ENCODE data around the gene SLC6A1.

DNA sequence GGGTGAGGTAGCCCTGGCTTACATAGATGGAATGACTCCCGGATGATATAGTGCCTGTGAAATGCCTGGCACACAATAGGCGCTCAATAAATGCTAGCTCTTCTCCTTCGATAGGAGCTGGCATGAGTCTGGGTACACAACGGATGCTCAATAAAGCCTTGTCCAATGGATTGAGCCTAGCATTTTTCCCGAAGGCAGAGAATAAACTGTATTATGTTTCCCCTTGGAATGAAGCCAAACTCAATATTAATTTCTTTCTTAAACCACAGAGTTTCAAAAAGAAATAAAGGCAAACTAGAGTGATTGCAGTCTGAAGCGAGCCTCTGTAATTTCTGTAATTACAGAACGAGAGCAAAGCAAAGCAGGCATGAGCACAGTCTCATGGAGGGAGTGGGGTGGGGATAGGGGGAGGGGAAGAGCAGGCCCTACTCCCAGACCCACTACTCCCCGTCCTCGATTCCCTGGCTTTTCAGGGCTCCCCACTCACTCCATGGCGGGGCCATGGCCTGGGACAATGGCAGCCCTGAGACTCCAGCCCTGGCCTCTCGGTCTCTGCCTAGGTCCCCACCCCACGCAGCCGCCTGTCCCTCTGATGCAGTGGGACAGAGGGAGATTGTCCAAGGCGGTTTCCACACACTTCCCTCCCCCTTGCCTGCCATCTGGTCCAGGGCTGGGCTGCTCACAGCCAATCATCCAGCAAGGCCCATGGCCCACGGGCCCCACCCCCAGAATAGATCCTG lies 18.0 kb downstream of the SLC6A1 start:
- no peak for TF ChIP-seq EP300 (IDR thresholded peaks at IDR 0.05; ENCODE audit: borderline replicate concordance in 1 of 2, low read depth in 1 of 2, low read length in 1 of 2)
- no peak for TF ChIP-seq TAF1 (IDR thresholded peaks at IDR 0.05; ENCODE audit: borderline replicate concordance, low read depth, low read length)
- TF ChIP-seq CTCF (IDR thresholded peaks at IDR 0.05), result no peak
- TF ChIP-seq POLR2AphosphoS5 (IDR thresholded peaks at IDR 0.05; ENCODE audit: low read depth, low read length), result no peak
- no peak for TF ChIP-seq GATA2 (CRISPR knock-in tag; IDR thresholded peaks at IDR 0.05)
- no peak for TF ChIP-seq JUND (IDR thresholded peaks at IDR 0.05)
- TF ChIP-seq RAD21 (IDR thresholded peaks at IDR 0.05; ENCODE audit: low read length), result no peak
- TF ChIP-seq CHD2 (IDR thresholded peaks at IDR 0.05; ENCODE audit: low read length, partially characterized antibody), result no peak
- no peak for TF ChIP-seq NFIC (IDR thresholded peaks at IDR 0.05; ENCODE audit: borderline replicate concordance)
- no peak for TF ChIP-seq FOXM1 (IDR thresholded peaks at IDR 0.05; ENCODE audit: low read depth)
- no peak for TF ChIP-seq NRF1 (IDR thresholded peaks at IDR 0.05; ENCODE audit: low read depth, low read length)
- TF ChIP-seq RCOR1 (IDR thresholded peaks at IDR 0.05; ENCODE audit: low read length), result no peak
